Smooth muscle cell of the pulmonary artery (primary cell): ENCODE measurements around the gene CNDP2. TPM values are rescaled to one million over a fixed set of nuclear protein-coding genes. Genes with fewer than 3 reads are reported as not detected.

ENCODE experiments used
- total RNA-seq: library from RNA; depleted of rRNA; stranded (reverse); fragments of >200 nt; gene quantifications from 2 replicates; pipeline ENCODE4 v1.2.3, GENCODE V29; 2014

CNDP2 gene
- 55.8 and 68.5 TPM in 2 replicates for total RNA-seq

DNA sequence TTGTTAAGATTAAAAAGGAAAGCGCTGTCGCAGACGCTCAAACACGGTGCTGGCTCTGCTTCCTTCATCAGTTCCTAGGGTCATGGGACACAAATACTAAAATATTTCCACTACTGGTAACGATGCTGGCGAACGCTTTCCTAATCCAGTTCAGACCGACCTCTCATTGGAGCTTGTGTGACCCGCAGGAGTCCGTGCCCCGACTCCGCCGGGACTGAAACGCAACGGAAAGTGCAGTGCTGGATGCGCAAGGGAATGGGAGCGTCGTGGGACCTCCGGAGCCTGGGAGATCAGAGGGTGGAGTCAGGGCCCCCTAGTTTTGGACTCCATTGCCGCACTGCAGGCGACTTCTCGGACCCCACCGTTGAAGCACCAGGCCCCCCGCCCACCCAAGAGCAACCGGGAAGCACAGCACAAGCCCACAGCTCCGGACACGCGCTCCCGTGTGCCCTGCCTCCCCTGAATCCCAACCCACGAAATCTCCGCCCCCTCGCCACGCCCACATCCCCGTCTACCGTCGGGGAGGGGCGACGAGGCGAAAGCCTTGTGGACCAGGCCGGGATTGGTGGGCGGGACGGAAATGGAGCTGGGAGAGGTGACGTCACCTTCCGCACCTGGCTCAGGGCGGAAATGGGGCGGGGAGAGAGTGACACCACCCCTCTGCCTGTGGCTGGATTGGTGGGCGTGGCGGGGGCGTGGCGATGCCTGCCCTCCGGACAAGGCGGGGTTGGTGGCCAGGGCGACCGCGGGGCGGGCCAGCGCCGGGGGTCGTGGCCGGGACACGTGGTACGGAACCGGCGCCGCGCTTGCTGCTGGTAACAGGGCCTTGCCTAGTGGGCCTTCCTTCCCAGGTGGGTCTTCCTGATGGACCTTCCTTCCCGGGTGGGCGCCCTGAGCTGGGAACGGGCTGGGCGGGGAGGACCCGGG is at the start of gene CNDP2:
CNDP2 (plus strand) TSS at position 783 of the 927 bp plus-strand sequence. CDS start 3,611 bp downstream, outside the sequence.

DNA sequence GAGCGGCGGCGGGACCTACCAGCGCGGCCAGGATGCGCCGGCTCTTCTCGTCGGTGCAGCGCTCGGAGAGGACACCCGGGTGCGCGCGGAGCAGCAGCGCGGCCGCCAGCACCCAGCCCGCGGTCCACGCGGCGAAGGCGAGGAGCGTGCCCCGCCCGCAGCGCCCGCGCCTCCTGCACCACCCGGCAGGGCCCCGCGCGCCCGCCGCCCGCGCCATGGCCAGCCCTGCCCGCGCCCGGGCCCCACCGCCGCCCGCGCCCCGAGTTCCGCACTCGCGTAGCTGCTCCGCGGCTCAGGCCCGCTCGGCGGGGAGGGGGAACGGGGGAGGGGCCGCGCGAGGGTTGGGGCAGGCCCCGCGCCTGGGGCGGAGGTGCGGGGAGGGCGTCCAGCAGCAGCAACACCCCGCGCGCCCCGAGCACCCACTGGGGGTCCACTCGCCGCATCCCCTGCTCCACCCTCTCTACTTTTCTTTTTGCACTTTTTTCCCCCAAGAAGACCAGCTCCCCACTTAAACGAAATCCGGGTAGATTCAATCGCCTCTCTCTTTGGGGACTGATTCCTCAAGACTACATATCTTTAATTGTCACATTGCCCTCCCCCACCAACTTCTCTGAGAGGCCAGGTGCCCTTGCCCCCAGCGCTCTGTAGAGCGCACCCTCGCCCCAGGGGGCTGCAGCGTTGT is 39.0 kb upstream of the CNDP2 start, which contains the start of gene DIPK1C:
DIPK1C (minus strand) TSS at position 266 of the 682 bp plus-strand sequence; CDS start at position 217, 49 bp downstream.

DNA sequence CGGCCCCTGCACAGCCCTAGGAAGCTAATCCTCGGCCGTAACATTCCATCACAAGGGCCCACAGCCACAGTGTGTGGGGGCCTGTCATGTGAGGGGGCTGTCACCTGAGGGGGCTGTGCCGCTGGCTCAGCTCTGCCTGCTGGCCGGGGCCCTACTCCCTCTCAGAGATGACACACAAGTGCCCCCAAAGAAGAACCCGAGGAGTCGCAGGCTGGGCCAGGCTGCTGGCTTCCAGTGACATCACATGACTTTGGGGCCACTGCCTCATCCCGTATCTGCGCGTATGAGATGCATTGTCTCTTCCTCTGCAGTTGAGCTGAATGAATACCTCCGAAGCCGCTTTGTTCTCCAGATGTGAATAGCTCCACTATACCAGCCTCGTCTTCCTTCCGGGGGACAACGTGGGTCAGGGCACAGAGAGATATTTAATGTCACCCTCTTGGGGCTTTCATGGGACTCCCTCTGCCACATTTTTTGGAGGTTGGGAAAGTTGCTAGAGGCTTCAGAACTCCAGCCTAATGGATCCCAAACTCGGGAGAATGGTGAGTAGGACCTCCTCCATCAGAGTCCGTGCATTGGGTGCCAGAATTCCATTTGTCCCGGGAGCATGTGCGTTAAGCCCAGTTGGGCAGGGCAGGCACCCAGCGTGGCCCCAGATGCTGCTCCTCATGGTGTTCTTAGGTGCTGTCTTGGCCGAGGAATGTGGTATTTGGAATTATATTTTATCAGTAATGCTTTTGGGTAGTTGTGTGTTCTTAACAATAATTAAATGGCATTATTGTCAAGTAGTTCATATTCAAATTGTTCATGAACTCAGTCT is 38.2 kb downstream of the CNDP2 start, which contains the start of gene CNDP1:
CNDP1 (plus strand) TSS at position 351 of the 820 bp plus-strand sequence; CDS start at position 519, 168 bp downstream.

Other genes with a start within 250 kb of the CNDP2 start
- gene CYB5A, start 204.4 kb upstream of the CNDP2 start, total RNA-seq: 33.3 and 36.6 TPM in 2 replicates
- not detected in 2 replicates for gene C18orf63, start 180.5 kb upstream of the CNDP2 start, total RNA-seq
- gene DIPK1C, start 39.1 kb upstream of the CNDP2 start, total RNA-seq: not detected in 2 replicates
- not detected in 2 replicates for gene CNDP1, start 38.1 kb downstream of the CNDP2 start, total RNA-seq
- gene ZNF407, start 101.5 kb downstream of the CNDP2 start, total RNA-seq: 15.2 and 17.9 TPM in 2 replicates